Measurements from ENCODE around the gene GSAP.
"Not testable (repeated sequence)": the region's sequence is repeated elsewhere in the genome, so short reads cannot be mapped to it uniquely, and the experiment has no call there.

GSAP gene

GRCh38 chr7:77360969-77361368, 55.2 kb downstream of the GSAP start:
- DNase-seq (ENCODE audit: low spot score) (no peak), FAIRE-seq (no peak)

- DNase-seq (ENCODE audit: low spot score) (no peak), FAIRE-seq (no peak)
These were observed 56.0 kb downstream of the GSAP start for GRCh38 chr7:77360104-77360503.

GRCh38 chr7:77359599-77359998, 56.5 kb downstream of the GSAP start:
- no peak for FAIRE-seq
- no peak for DNase-seq (ENCODE audit: low spot score)

GRCh38 chr7:77354914-77355313, 61.2 kb downstream of the GSAP start:
- DNase-seq (ENCODE audit: low spot score) (no peak), FAIRE-seq (no peak)

- FAIRE-seq (no peak), DNase-seq (ENCODE audit: low spot score) (no peak)
These were observed 61.7 kb downstream of the GSAP start for GRCh38 chr7:77354484-77354883.

GRCh38 chr7:77353911-77354310, 62.2 kb downstream of the GSAP start:
- FAIRE-seq = peak; percentile 50
- no peak for DNase-seq (ENCODE audit: low spot score)

GRCh38 chr7:77353407-77353721, 62.8 kb downstream of the GSAP start:
- FAIRE-seq (no peak), DNase-seq (ENCODE audit: low spot score) (no peak)

GRCh38 chr7:77352665-77353406, 63.3 kb downstream of the GSAP start:
- DNase-seq (ENCODE audit: low spot score) (no peak), FAIRE-seq (no peak)

GRCh38 chr7:77351539-77352004, 64.6 kb downstream of the GSAP start:
- no peak for DNase-seq (ENCODE audit: low spot score)
- no peak for FAIRE-seq

- no peak for FAIRE-seq
- DNase-seq (ENCODE audit: low spot score) = no peak
These were observed 67.0 kb downstream of the GSAP start for GRCh38 chr7:77349141-77349540.

GRCh38 chr7:77348371-77348813, 67.8 kb downstream of the GSAP start:
- FAIRE-seq = no peak

GRCh38 chr7:77346441-77346840, 69.7 kb downstream of the GSAP start:
- FAIRE-seq (no peak), DNase-seq (ENCODE audit: low spot score) (no peak)

More at GRCh38 chr7:77348371-77348813, 67.8 kb downstream of the GSAP start:
- no peak for DNase-seq (ENCODE audit: low spot score)

- not testable (repeated sequence) for DNase-seq (ENCODE audit: low spot score); FAIRE-seq
These were observed 70.7 kb downstream of the GSAP start for GRCh38 chr7:77345426-77345825.

- DNase-seq (ENCODE audit: low spot score) = no peak
- FAIRE-seq = no peak
These were observed 76.4 kb downstream of the GSAP start for GRCh38 chr7:77339726-77340125.

- FAIRE-seq = no peak
- DNase-seq (ENCODE audit: low spot score) = no peak
These were observed 77.1 kb downstream of the GSAP start for GRCh38 chr7:77338883-77339629.

- FAIRE-seq = no peak
These were observed 77.9 kb downstream of the GSAP start for GRCh38 chr7:77338260-77338659.

GRCh38 chr7:77337456-77337990, 78.6 kb downstream of the GSAP start:
- FAIRE-seq = no peak
- DNase-seq (ENCODE audit: low spot score) = no peak

More at GRCh38 chr7:77338260-77338659, 77.9 kb downstream of the GSAP start:
- DNase-seq (ENCODE audit: low spot score) = no peak

- FAIRE-seq (no peak), DNase-seq (ENCODE audit: low spot score) (no peak)
These were observed 80.6 kb downstream of the GSAP start for GRCh38 chr7:77335581-77335980.

GRCh38 chr7:77334039-77334438, 82.1 kb downstream of the GSAP start:
- DNase-seq (ENCODE audit: low spot score); FAIRE-seq: not testable (repeated sequence)

GRCh38 chr7:77331938-77332695, 84.0 kb downstream of the GSAP start:
- FAIRE-seq (no peak), DNase-seq (ENCODE audit: low spot score) (peak; percentile 92)

- FAIRE-seq = no peak
- DNase-seq (ENCODE audit: low spot score) = peak; percentile 34
These were observed 85.8 kb downstream of the GSAP start for GRCh38 chr7:77330169-77330882.
